ENCODE data around the gene FAR1.

The FAR1 gene

DNA sequence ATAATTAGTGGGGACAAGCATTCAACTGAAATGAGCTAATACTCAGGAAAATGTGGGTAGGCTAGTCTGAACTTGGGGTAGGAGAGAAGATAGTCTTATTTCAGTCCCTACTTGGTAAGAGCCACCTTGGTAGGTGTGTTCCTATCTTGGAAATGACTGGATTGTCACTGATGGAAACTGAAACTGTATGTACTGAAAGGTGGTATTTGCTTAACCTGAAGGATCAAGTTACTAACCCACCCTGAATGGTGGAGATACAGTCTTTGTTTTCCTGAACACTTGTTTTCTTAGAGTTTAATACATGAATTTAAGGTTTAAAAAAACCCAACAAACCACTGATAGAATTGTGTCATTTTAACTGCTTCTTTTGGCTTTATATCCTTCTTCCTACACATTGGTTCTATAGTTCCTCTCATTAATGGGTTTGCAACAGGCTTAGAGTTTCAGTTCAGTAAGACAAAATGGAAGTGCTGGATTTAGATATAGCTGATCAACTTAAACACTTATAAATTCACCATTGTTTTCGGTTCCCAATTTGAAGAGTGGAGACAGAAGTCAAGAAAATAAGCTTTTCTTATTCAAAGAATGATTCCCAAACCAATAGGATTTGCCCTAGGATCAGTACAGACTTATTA, 4.2 kb downstream of the FAR1 start:
- TF ChIP-seq ZBTB7A (IDR thresholded peaks at IDR 0.05; ENCODE audit: low read depth) (no peak), NFIC (IDR thresholded peaks at IDR 0.05) (no peak), MAX (IDR thresholded peaks at IDR 0.05) (no peak), YY1 (IDR thresholded peaks at IDR 0.05; ENCODE audit: low read depth) (no peak), TCF12 (IDR thresholded peaks at IDR 0.05; ENCODE audit: low read depth) (no peak), REST (IDR thresholded peaks at IDR 0.05; ENCODE audit: low read depth) (no peak), CEBPB (IDR thresholded peaks at IDR 0.05) (no peak), CREB1 (IDR thresholded peaks at IDR 0.05; ENCODE audit: low read depth) (no peak), TAF1 (IDR thresholded peaks at IDR 0.05; ENCODE audit: low read depth) (no peak), TEAD4 (IDR thresholded peaks at IDR 0.05) (no peak), EP300 (IDR thresholded peaks at IDR 0.05; ENCODE audit: borderline replicate concordance) (no peak)
- TF ChIP-seq, protein P1, sequence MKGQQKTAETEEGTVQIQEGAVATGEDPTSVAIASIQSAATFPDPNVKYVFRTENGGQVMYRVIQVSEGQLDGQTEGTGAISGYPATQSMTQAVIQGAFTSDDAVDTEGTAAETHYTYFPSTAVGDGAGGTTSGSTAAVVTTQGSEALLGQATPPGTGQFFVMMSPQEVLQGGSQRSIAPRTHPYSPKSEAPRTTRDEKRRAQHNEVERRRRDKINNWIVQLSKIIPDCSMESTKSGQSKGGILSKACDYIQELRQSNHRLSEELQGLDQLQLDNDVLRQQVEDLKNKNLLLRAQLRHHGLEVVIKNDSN (IDR thresholded peaks at IDR 0.05), result no peak

DNA sequence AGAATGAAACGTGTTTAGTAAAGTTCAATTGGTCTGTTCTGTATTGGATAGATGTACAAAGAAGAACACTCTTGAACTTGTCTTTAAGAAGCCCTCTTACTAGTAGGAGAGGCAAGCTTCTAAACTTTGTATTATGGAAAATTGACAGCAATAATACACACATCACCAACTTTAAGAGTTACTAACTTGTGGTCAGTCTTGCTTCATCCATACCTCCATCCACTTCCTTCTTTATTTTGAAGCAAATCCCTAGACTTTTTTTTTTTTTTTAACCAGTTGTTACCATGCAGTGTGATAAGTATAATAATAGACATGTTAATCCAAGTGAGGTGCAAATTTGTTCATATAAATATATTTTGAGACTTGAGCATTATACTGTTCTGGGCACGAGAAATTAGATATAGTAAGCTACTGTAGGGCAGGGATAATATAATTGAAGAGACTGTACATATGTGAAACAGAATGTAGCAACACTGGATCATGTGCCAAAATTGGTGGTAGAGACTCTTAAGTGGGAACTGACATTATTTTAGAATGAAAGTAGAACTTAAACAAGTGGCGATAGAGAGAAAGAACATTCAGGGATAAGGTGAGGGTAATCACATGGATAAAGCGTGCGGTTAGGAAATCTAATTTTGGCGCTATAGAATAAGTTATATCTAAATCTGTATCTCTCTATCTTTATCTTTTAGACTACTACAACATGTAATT, 6.5 kb downstream of the FAR1 start:
- TF ChIP-seq NFIC (IDR thresholded peaks at IDR 0.05) (no peak), EP300 (IDR thresholded peaks at IDR 0.05; ENCODE audit: borderline replicate concordance) (no peak), REST (IDR thresholded peaks at IDR 0.05; ENCODE audit: low read depth) (no peak), CEBPB (IDR thresholded peaks at IDR 0.05) (no peak), TAF1 (IDR thresholded peaks at IDR 0.05; ENCODE audit: low read depth) (no peak)
- TF ChIP-seq, protein P1 (IDR thresholded peaks at IDR 0.05), result no peak

- no peak for TF ChIP-seq EGR1 (IDR thresholded peaks at IDR 0.05)
Measured at GRCh38 chr11:13676576-13676975, 8.1 kb downstream of the FAR1 start.

DNA sequence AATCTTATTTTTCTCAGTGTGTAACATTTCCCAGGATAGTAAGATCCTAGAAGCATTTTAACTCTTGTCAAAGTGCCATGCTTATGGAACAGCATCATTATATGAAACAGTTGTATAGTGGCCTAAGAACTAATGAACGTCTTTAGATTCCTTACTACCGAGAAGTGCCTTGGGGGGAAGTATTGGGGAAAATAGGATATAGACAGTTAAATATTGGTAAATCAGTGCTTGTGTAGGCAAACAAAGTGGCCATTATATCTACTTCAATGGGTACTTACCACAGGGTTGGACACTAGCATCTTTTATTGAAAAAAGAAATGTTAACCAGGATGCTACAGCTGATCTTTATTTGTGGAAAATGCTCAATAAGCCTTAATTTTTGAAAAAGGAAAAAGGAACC, 11.3 kb downstream of the FAR1 start:
- TF ChIP-seq CREB1 (IDR thresholded peaks at IDR 0.05; ENCODE audit: low read depth) (no peak), ZBTB7A (IDR thresholded peaks at IDR 0.05; ENCODE audit: low read depth) (no peak), YY1 (IDR thresholded peaks at IDR 0.05; ENCODE audit: low read depth) (no peak), REST (IDR thresholded peaks at IDR 0.05; ENCODE audit: low read depth) (no peak)

DNA sequence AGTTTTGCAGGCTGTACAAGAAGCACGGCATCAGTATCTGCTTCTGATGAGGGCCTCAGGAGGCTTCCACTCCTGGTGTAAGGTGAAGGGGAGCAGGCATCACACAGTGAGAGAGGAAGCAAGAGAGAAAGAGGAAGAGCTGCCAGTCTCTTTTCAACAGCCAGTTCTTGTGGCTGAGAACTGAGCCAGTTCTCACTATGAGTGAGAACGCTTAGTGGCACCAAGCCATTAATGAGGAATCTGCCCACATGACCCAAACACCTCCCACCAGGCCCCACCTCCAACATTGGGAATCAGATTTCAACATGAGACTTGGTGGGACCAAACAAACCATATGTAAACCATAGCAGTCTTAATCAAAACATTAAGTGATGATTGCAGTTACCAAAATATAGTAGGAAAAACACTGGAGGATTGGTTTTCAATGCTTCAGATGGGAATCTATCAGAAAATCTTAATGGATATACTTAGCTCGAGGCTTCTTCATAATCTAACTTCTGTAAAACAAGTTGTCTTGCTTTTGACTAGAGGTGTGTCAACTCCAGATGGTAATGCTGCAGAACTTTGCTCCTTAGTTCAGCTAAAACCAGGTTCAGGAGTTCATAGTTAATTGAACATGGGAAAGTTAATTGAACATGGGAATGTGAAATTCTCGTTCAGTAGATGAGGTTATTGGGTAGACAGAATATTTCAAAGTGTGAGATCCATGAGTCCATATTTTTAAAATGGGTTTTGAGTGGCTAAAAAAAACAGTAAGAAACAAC, 12.2 kb downstream of the FAR1 start:
- TF ChIP-seq, protein P1 (IDR thresholded peaks at IDR 0.05), result 0 out of 2 replicates have a peak, but pooled peaks have one; percentile 37
- TF ChIP-seq CEBPB (IDR thresholded peaks at IDR 0.05) (no peak), TEAD4 (IDR thresholded peaks at IDR 0.05) (no peak)
